OCI-LY1 (cell line): Measurements from ENCODE around the gene N4BP2L1.

Source experiments
- H2AFZ ChIP-seq: fragments of 200-600 bp; sonication (generic), shearing (Covaris generic); 2 replicates; pipeline ENCODE4 v1.6.0; 2014; ENCODE audit warnings: antibody characterized with exemption, mild to moderate bottlenecking, low read length
- H3F3A ChIP-seq: fragments of 200-600 bp; sonication (generic), shearing (Covaris generic); 2 replicates; pipeline ENCODE4 v1.6.0; 2014; ENCODE audit warnings: mild to moderate bottlenecking, antibody characterized with exemption, low read length, moderate library complexity; ENCODE audit not compliant: insufficient read depth
- H3K27ac ChIP-seq: fragments of 200-600 bp; sonication (generic); 2 replicates; pipeline ENCODE4 v1.5.1; 2014; ENCODE audit warnings: low read length, mixed run types, mild to moderate bottlenecking, low read depth; ENCODE audit not compliant: poor library complexity, severe bottlenecking
- H3K27me3 ChIP-seq: fragments of 200-600 bp; sonication (generic); 2 replicates; pipeline ENCODE4 v1.6.0; 2014; ENCODE audit warnings: antibody characterized with exemption, mild to moderate bottlenecking, low read length, moderate library complexity; ENCODE audit not compliant: insufficient read depth
- H3K36me3 ChIP-seq: fragments of 200-600 bp; sonication (generic); 2 replicates; pipeline ENCODE4 v1.6.1; 2014; ENCODE audit warnings: mild to moderate bottlenecking, antibody characterized with exemption, low read length, moderate library complexity, mixed read lengths; ENCODE audit not compliant: insufficient read depth
- H3K4me1 ChIP-seq: fragments of 200-600 bp; sonication (generic); 2 replicates; pipeline ENCODE4 v1.5.1; 2014; ENCODE audit warnings: mild to moderate bottlenecking, low read length, moderate library complexity; ENCODE audit not compliant: insufficient read depth, severe bottlenecking
- H3K4me2 ChIP-seq: fragments of 200-600 bp; sonication (generic), shearing (Covaris generic); 2 replicates; pipeline ENCODE4 v1.6.1; 2014; ENCODE audit warnings: low read length
- H3K4me3 ChIP-seq: fragments of 200-600 bp; sonication (generic); 2 replicates; pipeline ENCODE4 v1.5.1; 2014; ENCODE audit warnings: low read length, low read depth, mild to moderate bottlenecking, mixed read lengths; ENCODE audit not compliant: poor library complexity, severe bottlenecking
- H3K79me2 ChIP-seq: fragments of 200-600 bp; shearing (Covaris generic); 2 replicates; pipeline ENCODE4 v1.6.1; 2016; ENCODE audit warnings: mixed run types, low read length, mixed read lengths; ENCODE audit not compliant: insufficient read depth
- H3K9ac ChIP-seq: fragments of 200-600 bp; sonication (generic), shearing (Covaris generic); 2 replicates; pipeline ENCODE4 v1.6.1; 2014; ENCODE audit warnings: mild to moderate bottlenecking, low read length, mixed read lengths
- H3K9me2 ChIP-seq: fragments of 200-600 bp; sonication (generic), shearing (Covaris generic); 2 replicates; pipeline ENCODE4 v1.6.1; 2014; ENCODE audit warnings: low read depth, mild to moderate bottlenecking, low read length, mixed read lengths
- H3K9me3 ChIP-seq: fragments of 200-600 bp; shearing (Covaris generic); 2 replicates; pipeline ENCODE4 v1.6.1; 2014; ENCODE audit warnings: low read length, mixed read lengths
- H4K20me1 ChIP-seq: fragments of 200-600 bp; sonication (generic), shearing (Covaris generic); 2 replicates; pipeline ENCODE4 v1.6.0; 2016; ENCODE audit warnings: mild to moderate bottlenecking, low read length; ENCODE audit not compliant: insufficient read depth
- CTCF ChIP-seq: fragments of 200-600 bp; sonication (generic), shearing (Covaris generic); IDR thresholded peaks from 2 replicates; pipeline ENCODE4 v1.5.1; 2017; ENCODE audit warnings: mild to moderate bottlenecking, antibody characterized with exemption, low read length, moderate library complexity, mixed read lengths
- EZH2 ChIP-seq: fragments of 200-600 bp; sonication (generic), shearing (Covaris generic); IDR thresholded peaks from 2 replicates; pipeline ENCODE4 v1.8.0; 2017; ENCODE audit warnings: borderline replicate concordance, mixed run types, mild to moderate bottlenecking, antibody characterized with exemption, low read length, moderate library complexity, mixed read lengths

The N4BP2L1 gene

GRCh38 chr13:32446220-32446619 is 18.3 kb upstream of the N4BP2L1 start:
- Histone ChIP-seq H3K36me3 (no peaks in the 10 kb centered on the region), H3F3A (no peaks in the 10 kb centered on the region), H3K4me3 (no peak overlapping the region), H2AFZ (no peak overlapping the region), H3K9me2 (no peaks in the 10 kb centered on the region), H3K27ac (no peak overlapping the region), H3K27me3 (no peaks in the 10 kb centered on the region), H3K79me2 (no peaks in the 10 kb centered on the region), H3K9me3 (no peaks in the 10 kb centered on the region), H4K20me1 (no peaks in the 10 kb centered on the region), H3K9ac (no peak overlapping the region), H3K4me1 (no peaks in the 10 kb centered on the region), H3K4me2 (no peak overlapping the region)
- TF ChIP-seq EZH2 (no peak), CTCF (no peak)

- Histone ChIP-seq H3F3A (no peaks in the 10 kb centered on the region), H3K36me3 (no peaks in the 10 kb centered on the region), H3K27me3 (no peaks in the 10 kb centered on the region), H4K20me1 (no peaks in the 10 kb centered on the region), H3K9me3 (no peaks in the 10 kb centered on the region), H3K9me2 (no peaks in the 10 kb centered on the region), H3K79me2 (no peaks in the 10 kb centered on the region), H3K4me1 (no peaks in the 10 kb centered on the region), H2AFZ (no peak overlapping the region), H3K9ac (no peak overlapping the region), H3K4me3 (no peak overlapping the region), H3K27ac (no peak overlapping the region), H3K4me2 (no peak overlapping the region)
- TF ChIP-seq CTCF (no peak), EZH2 (no peak)
Measured at GRCh38 chr13:32445461-32445860, 17.5 kb upstream of the N4BP2L1 start.

GRCh38 chr13:32443111-32443510 is 15.2 kb upstream of the N4BP2L1 start:
- H3K27ac ChIP-seq, result no peak overlapping the region
- H3K36me3 ChIP-seq, result no peaks in the 10 kb centered on the region
- H3K79me2 ChIP-seq, result no peaks in the 10 kb centered on the region
- TF ChIP-seq CTCF (peak; percentile 60; the same call in 1 of the 2 replicates), EZH2 (no peak)
- H3K4me3 ChIP-seq, result no peak overlapping the region
- H3F3A ChIP-seq, result no peaks in the 10 kb centered on the region
- H3K9me3 ChIP-seq, result no peaks in the 10 kb centered on the region
- H2AFZ ChIP-seq, result peak overlapping the region; percentile 56; the same call in 1 of the 2 replicates
- H3K9ac ChIP-seq, result no peak overlapping the region
- H3K4me2 ChIP-seq, result no peak overlapping the region
- H3K27me3 ChIP-seq, result no peaks in the 10 kb centered on the region
- no peaks in the 10 kb centered on the region for H4K20me1 ChIP-seq
- H3K4me1 ChIP-seq, result no peaks in the 10 kb centered on the region
- H3K9me2 ChIP-seq, result no peaks in the 10 kb centered on the region
